Measurements from ENCODE around the gene HK3. TPM values are rescaled to one million over a fixed set of nuclear protein-coding genes. Genes with fewer than 3 reads are reported as not detected.

HK3 gene
- total and polyA plus RNA-seq, 4 donors = 4.3 to 25.5 (median 13.3) TPM

Other genes with a start within 250 kb of the HK3 start
- under 1 TPM in 1 of 2 donors, not detected in 1; under 0.01 TPM for gene UNC5A, start 88.8 kb downstream of the HK3 start, total RNA-seq
- under 1 TPM; 0.03 to 0.07 TPM for gene UNC5A, start 88.8 kb downstream of the HK3 start, polyA plus RNA-seq
- gene UIMC1, start 107.4 kb upstream of the HK3 start, total RNA-seq = 10 to 100 TPM; 16.3 to 26.0 TPM
- gene UIMC1, start 107.4 kb upstream of the HK3 start, polyA plus RNA-seq = 1 to 10 TPM; 5.9 to 7.1 TPM
- gene ZNF346, start 123.3 kb upstream of the HK3 start, total RNA-seq = 10 to 100 TPM in 1 of 2 donors, 1 to 10 TPM in 1; 8.8 to 11.0 TPM
- gene ZNF346, start 123.3 kb upstream of the HK3 start, polyA plus RNA-seq = 1 to 10 TPM; 3.7 to 3.9 TPM
- 10 to 100 TPM; 64.4 to 72.6 TPM for gene FGFR4, start 187.6 kb upstream of the HK3 start, total RNA-seq
- gene FGFR4, start 187.6 kb upstream of the HK3 start, polyA plus RNA-seq = 10 to 100 TPM; 42.3 to 48.1 TPM
- 10 to 100 TPM; 25.8 to 34.1 TPM for gene NSD1, start 234.4 kb upstream of the HK3 start, total RNA-seq
- 10 to 100 TPM in 1 of 2 donors, 1 to 10 TPM in 1; 5.3 to 12.8 TPM for gene NSD1, start 234.4 kb upstream of the HK3 start, polyA plus RNA-seq

Data from liver (tissue), 4 donors.